ENCODE results near the gene CGN.

Gene CGN

GRCh38 chr1:151553659-151554058 is 42.5 kb downstream of the CGN start:
- Histone ChIP-seq H3K36me3 (ENCODE audit: control insufficient read depth in 1 of 2, insufficient read depth in 2 of 2, low read length in 2 of 2) (peaks cover 0 to 3% of the 10 kb centered on the region in 2 donors), H3K4me1 (ENCODE audit: control insufficient read depth in 1 of 2, insufficient read depth in 2 of 2, low read length in 2 of 2) (no peaks in the 10 kb centered on the region), H3K27ac (ENCODE audit: low read length) (no peak overlapping the region), H3K4me3 (ENCODE audit: low read depth in 1 of 2, low read length in 2 of 2) (no peak overlapping the region), H3K27me3 (ENCODE audit: low read depth, low read length) (no peaks in the 10 kb centered on the region), H3K9me3 (ENCODE audit: control insufficient read depth in 1 of 2, low read length in 2 of 2) (no peaks in the 10 kb centered on the region)

- Histone ChIP-seq H3K27me3 (ENCODE audit: low read depth, low read length) (no peaks in the 10 kb centered on the region), H3K4me1 (ENCODE audit: control insufficient read depth in 1 of 2, insufficient read depth in 2 of 2, low read length in 2 of 2) (no peaks in the 10 kb centered on the region), H3K36me3 (ENCODE audit: control insufficient read depth in 1 of 2, insufficient read depth in 2 of 2, low read length in 2 of 2) (peaks cover 0 to 3% of the 10 kb centered on the region in 2 donors), H3K9me3 (ENCODE audit: control insufficient read depth in 1 of 2, low read length in 2 of 2) (no peaks in the 10 kb centered on the region), H3K27ac (ENCODE audit: low read length) (no peak overlapping the region), H3K4me3 (ENCODE audit: low read depth in 1 of 2, low read length in 2 of 2) (no peak overlapping the region)
These were observed 44.9 kb downstream of the CGN start for GRCh38 chr1:151556052-151556451.

GRCh38 chr1:151562661-151563060 is 51.5 kb downstream of the CGN start:
- Histone ChIP-seq H3K9me3 (ENCODE audit: control insufficient read depth in 1 of 2, low read length in 2 of 2) (no peaks in the 10 kb centered on the region), H3K27me3 (ENCODE audit: low read depth, low read length) (no peaks in the 10 kb centered on the region), H3K36me3 (ENCODE audit: control insufficient read depth in 1 of 2, insufficient read depth in 2 of 2, low read length in 2 of 2) (peaks cover 3 to 20% of the 10 kb centered on the region in 2 donors), H3K27ac (ENCODE audit: low read length) (no peak overlapping the region), H3K4me1 (ENCODE audit: control insufficient read depth in 1 of 2, insufficient read depth in 2 of 2, low read length in 2 of 2) (no peaks in the 10 kb centered on the region), H3K4me3 (ENCODE audit: low read depth in 1 of 2, low read length in 2 of 2) (no peak overlapping the region)

GRCh38 chr1:151563376-151563775 is 52.2 kb downstream of the CGN start:
- H3K4me3 ChIP-seq (ENCODE audit: low read depth in 1 of 2, low read length in 2 of 2) = no peak overlapping the region
- peaks cover 3 to 19% of the 10 kb centered on the region in 2 donors for H3K36me3 ChIP-seq (ENCODE audit: control insufficient read depth in 1 of 2, insufficient read depth in 2 of 2, low read length in 2 of 2)
- no peaks in the 10 kb centered on the region for H3K27me3 ChIP-seq (ENCODE audit: low read depth, low read length)
- no peak overlapping the region for H3K27ac ChIP-seq (ENCODE audit: low read length)
- H3K4me1 ChIP-seq (ENCODE audit: control insufficient read depth in 1 of 2, insufficient read depth in 2 of 2, low read length in 2 of 2) = no peaks in the 10 kb centered on the region
- H3K9me3 ChIP-seq (ENCODE audit: control insufficient read depth in 1 of 2, low read length in 2 of 2) = no peaks in the 10 kb centered on the region

GRCh38 chr1:151565502-151566189 is 54.5 kb downstream of the CGN start:
- H3K27ac ChIP-seq (ENCODE audit: low read length) = no peak overlapping the region
- no peaks in the 10 kb centered on the region for H3K27me3 ChIP-seq (ENCODE audit: low read depth, low read length)
- peaks cover 3 to 39% of the 10 kb centered on the region in 2 donors for H3K36me3 ChIP-seq (ENCODE audit: control insufficient read depth in 1 of 2, insufficient read depth in 2 of 2, low read length in 2 of 2)
- H3K4me1 ChIP-seq (ENCODE audit: control insufficient read depth in 1 of 2, insufficient read depth in 2 of 2, low read length in 2 of 2) = no peaks in the 10 kb centered on the region
- H3K9me3 ChIP-seq (ENCODE audit: control insufficient read depth in 1 of 2, low read length in 2 of 2) = no peaks in the 10 kb centered on the region
- no peak overlapping the region for H3K4me3 ChIP-seq (ENCODE audit: low read depth in 1 of 2, low read length in 2 of 2)

- Histone ChIP-seq H3K36me3 (ENCODE audit: control insufficient read depth in 1 of 2, insufficient read depth in 2 of 2, low read length in 2 of 2) (peaks cover 10 to 41% of the 10 kb centered on the region in 2 donors), H3K9me3 (ENCODE audit: control insufficient read depth in 1 of 2, low read length in 2 of 2) (no peaks in the 10 kb centered on the region), H3K4me3 (ENCODE audit: low read depth in 1 of 2, low read length in 2 of 2) (no peak overlapping the region), H3K27me3 (ENCODE audit: low read depth, low read length) (no peaks in the 10 kb centered on the region), H3K4me1 (ENCODE audit: control insufficient read depth in 1 of 2, insufficient read depth in 2 of 2, low read length in 2 of 2) (no peaks in the 10 kb centered on the region), H3K27ac (ENCODE audit: low read length) (no peak overlapping the region)
These were observed 57.5 kb downstream of the CGN start for GRCh38 chr1:151568626-151569088.

- Histone ChIP-seq H3K9me3 (ENCODE audit: control insufficient read depth in 1 of 2, low read length in 2 of 2) (no peaks in the 10 kb centered on the region), H3K36me3 (ENCODE audit: control insufficient read depth in 1 of 2, insufficient read depth in 2 of 2, low read length in 2 of 2) (peaks cover 7 to 33% of the 10 kb centered on the region in 2 donors), H3K27ac (ENCODE audit: low read length) (no peak overlapping the region), H3K4me3 (ENCODE audit: low read depth in 1 of 2, low read length in 2 of 2) (no peak overlapping the region), H3K27me3 (ENCODE audit: low read depth, low read length) (no peaks in the 10 kb centered on the region), H3K4me1 (ENCODE audit: control insufficient read depth in 1 of 2, insufficient read depth in 2 of 2, low read length in 2 of 2) (no peaks in the 10 kb centered on the region)
These were observed 59.6 kb downstream of the CGN start for GRCh38 chr1:151570819-151571218.

GRCh38 chr1:151574575-151575529 is 63.7 kb downstream of the CGN start:
- Histone ChIP-seq H3K36me3 (ENCODE audit: control insufficient read depth in 1 of 2, insufficient read depth in 2 of 2, low read length in 2 of 2) (peaks cover 13 to 43% of the 10 kb centered on the region in 2 donors), H3K27me3 (ENCODE audit: low read depth, low read length) (no peaks in the 10 kb centered on the region), H3K9me3 (ENCODE audit: control insufficient read depth in 1 of 2, low read length in 2 of 2) (no peaks in the 10 kb centered on the region), H3K4me1 (ENCODE audit: control insufficient read depth in 1 of 2, insufficient read depth in 2 of 2, low read length in 2 of 2) (no peaks in the 10 kb centered on the region), H3K27ac (ENCODE audit: low read length) (no peak overlapping the region), H3K4me3 (ENCODE audit: low read depth in 1 of 2, low read length in 2 of 2) (no peak overlapping the region)

GRCh38 chr1:151577173-151577572 is 66.0 kb downstream of the CGN start:
- no peaks in the 10 kb centered on the region for H3K9me3 ChIP-seq (ENCODE audit: control insufficient read depth in 1 of 2, low read length in 2 of 2)
- H3K4me1 ChIP-seq (ENCODE audit: control insufficient read depth in 1 of 2, insufficient read depth in 2 of 2, low read length in 2 of 2) = no peaks in the 10 kb centered on the region
- H3K4me3 ChIP-seq (ENCODE audit: low read depth in 1 of 2, low read length in 2 of 2) = no peak overlapping the region
- peaks cover 22 to 44% of the 10 kb centered on the region in 2 donors for H3K36me3 ChIP-seq (ENCODE audit: control insufficient read depth in 1 of 2, insufficient read depth in 2 of 2, low read length in 2 of 2)
- no peaks in the 10 kb centered on the region for H3K27me3 ChIP-seq (ENCODE audit: low read depth, low read length)
- H3K27ac ChIP-seq (ENCODE audit: low read length) = no peak overlapping the region

- peaks cover 23 to 45% of the 10 kb centered on the region in 2 donors for H3K36me3 ChIP-seq (ENCODE audit: control insufficient read depth in 1 of 2, insufficient read depth in 2 of 2, low read length in 2 of 2)
- H3K27me3 ChIP-seq (ENCODE audit: low read depth, low read length) = no peaks in the 10 kb centered on the region
- H3K27ac ChIP-seq (ENCODE audit: low read length) = no peak overlapping the region
- H3K4me1 ChIP-seq (ENCODE audit: control insufficient read depth in 1 of 2, insufficient read depth in 2 of 2, low read length in 2 of 2) = peaks cover 0 to 4% of the 10 kb centered on the region in 2 donors
- no peak overlapping the region for H3K4me3 ChIP-seq (ENCODE audit: low read depth in 1 of 2, low read length in 2 of 2)
- no peaks in the 10 kb centered on the region for H3K9me3 ChIP-seq (ENCODE audit: control insufficient read depth in 1 of 2, low read length in 2 of 2)
These were observed 67.8 kb downstream of the CGN start for GRCh38 chr1:151578941-151579340.

- H3K27ac ChIP-seq (ENCODE audit: low read length) = no peak overlapping the region
- peaks cover 0 to 5% of the 10 kb centered on the region in 2 donors for H3K4me1 ChIP-seq (ENCODE audit: control insufficient read depth in 1 of 2, insufficient read depth in 2 of 2, low read length in 2 of 2)
- no peak overlapping the region for H3K4me3 ChIP-seq (ENCODE audit: low read depth in 1 of 2, low read length in 2 of 2)
- H3K27me3 ChIP-seq (ENCODE audit: low read depth, low read length) = no peaks in the 10 kb centered on the region
- H3K36me3 ChIP-seq (ENCODE audit: control insufficient read depth in 1 of 2, insufficient read depth in 2 of 2, low read length in 2 of 2) = peaks cover 23 to 40% of the 10 kb centered on the region in 2 donors
- no peaks in the 10 kb centered on the region for H3K9me3 ChIP-seq (ENCODE audit: control insufficient read depth in 1 of 2, low read length in 2 of 2)
These were observed 68.4 kb downstream of the CGN start for GRCh38 chr1:151579436-151580225.

Data from muscle layer of duodenum (tissue), 2 donors.